ENCODE data around the gene RRAS.

Gene RRAS

GRCh38 chr19:49589502-49589905 is 50.4 kb downstream of the RRAS start:
- DNase-seq (ENCODE audit: low read depth), result no peak
- no peak for TF ChIP-seq CTCF (IDR thresholded peaks at IDR 0.05; ENCODE audit: low read depth, low read length, missing control alignments)
- H3K4me3 ChIP-seq (ENCODE audit: low read depth, low read length), result no peak overlapping the region

- no peak for TF ChIP-seq CTCF (IDR thresholded peaks at IDR 0.05; ENCODE audit: low read depth, low read length, missing control alignments)
- H3K4me3 ChIP-seq (ENCODE audit: low read depth, low read length), result no peak overlapping the region
- DNase-seq (ENCODE audit: low read depth), result peak; percentile 60
These were observed 51.4 kb downstream of the RRAS start for GRCh38 chr19:49588365-49589122.

GRCh38 chr19:49587227-49587626 is 52.7 kb downstream of the RRAS start:
- DNase-seq (ENCODE audit: low read depth), result no peak
- H3K4me3 ChIP-seq (ENCODE audit: low read depth, low read length), result no peak overlapping the region
- TF ChIP-seq CTCF (IDR thresholded peaks at IDR 0.05; ENCODE audit: low read depth, low read length, missing control alignments), result no peak

Data from GM12864 (cell line).